CD4-positive, alpha-beta T cell treated with Interleukin-4 for 1 hour (primary cell): ENCODE measurements around the gene NTM.
"Not testable (repeated sequence)": the region's sequence is repeated elsewhere in the genome, so short reads cannot be mapped to it uniquely, and the experiment has no call there.

Experiments
- DNase-seq, 2 donors: peaks; one replicate each; pipeline ENCODE4 v3.0.0-alpha.2; 2020 to 2022

Gene NTM

GRCh38 chr11:131464461-131464860 lies 94.0 kb downstream of the NTM start:
- no peak for DNase-seq

GRCh38 chr11:131465039-131465438 lies 94.6 kb downstream of the NTM start:
- DNase-seq, result no peak

GRCh38 chr11:131465746-131466145 lies 95.3 kb downstream of the NTM start:
- DNase-seq, result no peak

- DNase-seq, result no peak
These were observed 97.4 kb downstream of the NTM start for GRCh38 chr11:131467645-131468394.

- no peak for DNase-seq
These were observed 98.2 kb downstream of the NTM start for GRCh38 chr11:131468565-131468964.

- DNase-seq, result no peak
These were observed 100.0 kb downstream of the NTM start for GRCh38 chr11:131470216-131470925.

- no peak for DNase-seq
These were observed 101.6 kb downstream of the NTM start for GRCh38 chr11:131471976-131472375.

- DNase-seq, result no peak
These were observed 104.5 kb downstream of the NTM start for GRCh38 chr11:131474947-131475346.

- no peak for DNase-seq
These were observed 105.9 kb downstream of the NTM start for GRCh38 chr11:131476266-131476665.

- no peak for DNase-seq
These were observed 107.9 kb downstream of the NTM start for GRCh38 chr11:131478341-131478740.

- DNase-seq, result no peak
These were observed 110.9 kb downstream of the NTM start for GRCh38 chr11:131481303-131481702.

- DNase-seq, result no peak
These were observed 111.6 kb downstream of the NTM start for GRCh38 chr11:131481971-131482370.

GRCh38 chr11:131483453-131483852 lies 113.0 kb downstream of the NTM start:
- no peak for DNase-seq

GRCh38 chr11:131483877-131484276 lies 113.5 kb downstream of the NTM start:
- DNase-seq, result no peak

- no peak for DNase-seq
These were observed 115.7 kb downstream of the NTM start for GRCh38 chr11:131486100-131486499.

- DNase-seq, result no peak
These were observed 116.7 kb downstream of the NTM start for GRCh38 chr11:131486937-131487635.

GRCh38 chr11:131488238-131488637 lies 117.8 kb downstream of the NTM start:
- DNase-seq, result no peak

- DNase-seq, result no peak
These were observed 121.1 kb downstream of the NTM start for GRCh38 chr11:131491503-131491902.

- DNase-seq, result no peak
These were observed 125.0 kb downstream of the NTM start for GRCh38 chr11:131495423-131495822.

- DNase-seq, result not testable (repeated sequence)
These were observed 127.3 kb downstream of the NTM start for GRCh38 chr11:131497686-131498085.

GRCh38 chr11:131498631-131499160 lies 128.3 kb downstream of the NTM start:
- DNase-seq, result no peak

- DNase-seq, result no peak
These were observed 128.8 kb downstream of the NTM start for GRCh38 chr11:131499199-131499598.

GRCh38 chr11:131503017-131503416 lies 132.6 kb downstream of the NTM start:
- DNase-seq, result no peak
